ENCODE data around the gene ZNF804B. TPM values are rescaled to one million over a fixed set of nuclear protein-coding genes. Genes with fewer than 3 reads are reported as not detected.

Gene ZNF804B
- total RNA-seq, 4 donors from 2014 or later, result not detected

- ATAC-seq (ENCODE audit: low FRiP score) (no peak), DNase-seq (ENCODE audit: low spot score) (no peak)
- TF ChIP-seq, protein P1, sequence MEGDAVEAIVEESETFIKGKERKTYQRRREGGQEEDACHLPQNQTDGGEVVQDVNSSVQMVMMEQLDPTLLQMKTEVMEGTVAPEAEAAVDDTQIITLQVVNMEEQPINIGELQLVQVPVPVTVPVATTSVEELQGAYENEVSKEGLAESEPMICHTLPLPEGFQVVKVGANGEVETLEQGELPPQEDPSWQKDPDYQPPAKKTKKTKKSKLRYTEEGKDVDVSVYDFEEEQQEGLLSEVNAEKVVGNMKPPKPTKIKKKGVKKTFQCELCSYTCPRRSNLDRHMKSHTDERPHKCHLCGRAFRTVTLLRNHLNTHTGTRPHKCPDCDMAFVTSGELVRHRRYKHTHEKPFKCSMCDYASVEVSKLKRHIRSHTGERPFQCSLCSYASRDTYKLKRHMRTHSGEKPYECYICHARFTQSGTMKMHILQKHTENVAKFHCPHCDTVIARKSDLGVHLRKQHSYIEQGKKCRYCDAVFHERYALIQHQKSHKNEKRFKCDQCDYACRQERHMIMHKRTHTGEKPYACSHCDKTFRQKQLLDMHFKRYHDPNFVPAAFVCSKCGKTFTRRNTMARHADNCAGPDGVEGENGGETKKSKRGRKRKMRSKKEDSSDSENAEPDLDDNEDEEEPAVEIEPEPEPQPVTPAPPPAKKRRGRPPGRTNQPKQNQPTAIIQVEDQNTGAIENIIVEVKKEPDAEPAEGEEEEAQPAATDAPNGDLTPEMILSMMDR (IDR thresholded peaks at IDR 0.05), result no peak
Measured at GRCh38 chr7:89060234-89060633, 300.7 kb downstream of the ZNF804B start.

DNA sequence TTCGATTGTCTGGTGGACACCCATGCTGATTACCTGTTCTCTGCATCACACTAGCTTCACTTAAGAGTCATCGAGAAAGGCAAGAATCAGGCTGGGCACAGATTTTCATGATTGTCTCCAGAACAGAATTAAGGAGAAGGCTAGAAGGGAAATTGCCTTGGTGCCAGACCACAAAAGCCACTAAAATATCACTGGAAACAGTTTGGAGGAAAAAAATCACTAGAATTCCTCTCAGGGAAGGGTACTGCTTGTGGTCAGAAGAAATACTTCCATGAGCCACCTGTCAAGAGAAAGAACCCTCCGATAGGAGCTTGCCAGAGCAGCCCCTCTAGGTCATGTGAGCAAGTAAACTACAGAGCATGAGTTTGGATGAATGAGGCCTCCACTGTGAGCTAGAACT is 305.3 kb downstream of the ZNF804B start:
- ATAC-seq (ENCODE audit: low FRiP score) (no peak), DNase-seq (ENCODE audit: low spot score) (no peak)
- TF ChIP-seq, protein P1 (IDR thresholded peaks at IDR 0.05), result no peak

- ATAC-seq (ENCODE audit: low FRiP score), result no peak
- DNase-seq (ENCODE audit: low spot score), result no peak
- TF ChIP-seq, protein P1 (IDR thresholded peaks at IDR 0.05), result no peak
Measured at GRCh38 chr7:89067048-89067447, 307.5 kb downstream of the ZNF804B start.

DNA sequence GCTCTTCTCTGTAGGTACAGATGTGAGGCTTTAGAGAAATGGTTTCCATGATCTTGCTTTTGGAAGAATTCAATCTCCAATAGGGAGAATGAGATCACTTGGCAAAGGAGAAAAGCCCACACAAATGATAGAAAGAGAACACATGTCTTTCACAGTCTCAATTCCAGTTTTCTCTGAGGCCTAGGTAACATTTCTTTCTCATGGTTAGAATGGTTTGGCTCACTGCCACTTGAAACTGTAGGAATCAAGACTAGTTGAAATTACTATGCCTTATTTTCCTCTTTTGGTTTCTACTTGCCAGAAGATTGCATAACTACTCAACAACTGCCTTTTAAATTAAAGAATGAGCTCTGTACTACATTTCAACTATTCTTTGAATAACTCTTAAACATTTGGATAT is 312.6 kb downstream of the ZNF804B start:
- no peak for ATAC-seq (ENCODE audit: low FRiP score)
- TF ChIP-seq, protein P1 (IDR thresholded peaks at IDR 0.05), result no peak
- DNase-seq (ENCODE audit: low spot score), result no peak

GRCh38 chr7:89073776-89074175 is 314.3 kb downstream of the ZNF804B start:
- TF ChIP-seq, protein P1 (IDR thresholded peaks at IDR 0.05), result no peak
- no peak for ATAC-seq (ENCODE audit: low FRiP score)
- DNase-seq (ENCODE audit: low spot score), result no peak

DNA sequence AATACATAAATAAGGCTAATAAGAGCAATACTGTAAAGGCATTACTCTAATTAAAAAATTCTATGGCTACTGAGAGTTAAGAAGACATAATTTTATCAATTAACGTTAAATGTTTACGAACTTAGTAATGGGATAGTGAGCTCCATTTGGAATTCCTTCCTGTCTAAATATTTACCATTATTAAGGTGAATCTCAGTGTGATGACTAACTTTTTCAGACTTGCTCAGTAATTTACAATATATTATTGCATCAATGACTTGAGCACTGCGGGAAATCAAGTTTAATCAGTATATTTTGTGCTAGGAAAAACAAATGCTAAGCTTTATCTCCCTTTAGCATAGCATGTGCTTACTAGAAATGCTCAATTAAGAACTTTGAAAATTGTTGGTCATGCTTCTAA is 318.5 kb downstream of the ZNF804B start:
- no peak for ATAC-seq (ENCODE audit: low FRiP score)
- DNase-seq (ENCODE audit: low spot score), result no peak
- TF ChIP-seq, protein P1 (IDR thresholded peaks at IDR 0.05), result no peak

DNA sequence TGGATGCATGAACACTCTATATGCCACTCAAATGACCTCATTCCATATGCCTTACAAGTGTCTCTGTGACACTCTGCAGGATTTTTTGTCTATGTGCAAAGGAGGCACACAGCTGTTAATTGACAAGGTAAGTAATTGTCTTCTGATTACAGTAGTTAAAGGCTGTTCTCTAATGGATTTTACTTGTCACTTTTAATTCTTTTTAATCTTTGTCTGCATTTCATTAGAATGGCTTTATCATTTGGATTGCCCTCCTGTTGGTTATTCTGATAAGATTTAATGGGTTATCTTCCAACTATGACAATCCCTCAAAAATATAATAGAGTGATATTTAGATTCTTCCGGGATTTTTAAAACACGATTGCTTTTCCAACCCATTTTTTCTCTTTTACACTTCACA is 326.1 kb downstream of the ZNF804B start:
- DNase-seq (ENCODE audit: low spot score), result no peak
- TF ChIP-seq, protein P1 (IDR thresholded peaks at IDR 0.05), result no peak
- ATAC-seq (ENCODE audit: low FRiP score), result no peak
